Astrocyte (in vitro differentiated cells and primary cell): ENCODE data around the gene THADA.

Experiments
- CTCF ChIP-seq: IDR thresholded peaks from 2 replicates; pipeline ENCODE4 v1.5.1; 2011; ENCODE audit warnings: low read depth, mild to moderate bottlenecking, inconsistent platforms, low read length, moderate library complexity; ENCODE audit not compliant: insufficient read depth
- EZH2 ChIP-seq: IDR thresholded peaks from 2 replicates; pipeline ENCODE4 v1.6.1; 2012; ENCODE audit warnings: mild to moderate bottlenecking, low read length, inconsistent platforms; ENCODE audit not compliant: insufficient read depth

DNA sequence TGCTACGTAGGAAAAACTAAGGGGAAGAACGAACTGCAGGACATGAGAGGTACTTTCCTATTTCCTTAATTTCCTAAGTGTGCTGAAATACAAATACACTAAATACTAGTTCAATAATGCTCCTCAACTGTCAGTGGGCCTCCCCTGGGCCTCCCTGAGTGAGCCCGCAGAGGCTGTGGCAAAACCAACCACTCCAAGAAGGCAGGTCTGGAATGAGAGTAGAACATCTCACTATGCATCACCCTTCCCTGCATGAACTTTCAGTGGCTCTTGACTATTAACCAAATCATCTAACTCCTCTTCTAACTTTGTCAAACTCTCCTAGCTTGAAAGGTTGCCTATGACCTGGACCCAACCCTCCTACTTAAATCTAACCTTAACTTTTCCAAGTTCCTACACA lies 84.6 kb downstream of the THADA start:
- TF ChIP-seq CTCF (no peak), EZH2 (no peak)
